ENCODE measurements around the gene LPCAT1.

Gene LPCAT1

GRCh38 chr5:1415626-1416360 lies 108.0 kb downstream of the LPCAT1 start:
- TF ChIP-seq CTCF (IDR thresholded peaks at IDR 0.05) = no peak
- no peak for TF ChIP-seq ZFX (IDR thresholded peaks at IDR 0.05; ENCODE audit: borderline replicate concordance)
- H3K27ac ChIP-seq = no peak overlapping the region

DNA sequence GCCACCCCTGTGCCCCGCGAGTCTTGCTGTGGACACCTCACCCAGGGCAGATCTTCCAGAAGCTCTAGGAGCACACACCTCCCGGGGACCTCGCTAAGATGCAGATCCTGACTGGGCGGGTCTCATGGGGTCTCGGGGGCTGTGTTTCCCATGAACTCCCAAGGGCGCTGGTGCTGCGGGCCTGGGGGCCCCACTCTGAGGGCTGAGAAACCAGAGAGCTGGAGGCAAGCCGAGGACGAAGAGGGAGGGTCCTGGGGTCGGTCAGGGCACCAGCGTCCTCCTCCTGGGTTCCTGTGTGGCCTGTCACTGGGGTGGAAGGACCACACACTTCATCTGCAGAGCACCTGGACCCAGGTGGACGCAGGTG lies 108.7 kb downstream of the LPCAT1 start:
- TF ChIP-seq CTCF (IDR thresholded peaks at IDR 0.05) (no peak), ZFX (IDR thresholded peaks at IDR 0.05; ENCODE audit: borderline replicate concordance) (no peak)
- no peak overlapping the region for H3K27ac ChIP-seq

DNA sequence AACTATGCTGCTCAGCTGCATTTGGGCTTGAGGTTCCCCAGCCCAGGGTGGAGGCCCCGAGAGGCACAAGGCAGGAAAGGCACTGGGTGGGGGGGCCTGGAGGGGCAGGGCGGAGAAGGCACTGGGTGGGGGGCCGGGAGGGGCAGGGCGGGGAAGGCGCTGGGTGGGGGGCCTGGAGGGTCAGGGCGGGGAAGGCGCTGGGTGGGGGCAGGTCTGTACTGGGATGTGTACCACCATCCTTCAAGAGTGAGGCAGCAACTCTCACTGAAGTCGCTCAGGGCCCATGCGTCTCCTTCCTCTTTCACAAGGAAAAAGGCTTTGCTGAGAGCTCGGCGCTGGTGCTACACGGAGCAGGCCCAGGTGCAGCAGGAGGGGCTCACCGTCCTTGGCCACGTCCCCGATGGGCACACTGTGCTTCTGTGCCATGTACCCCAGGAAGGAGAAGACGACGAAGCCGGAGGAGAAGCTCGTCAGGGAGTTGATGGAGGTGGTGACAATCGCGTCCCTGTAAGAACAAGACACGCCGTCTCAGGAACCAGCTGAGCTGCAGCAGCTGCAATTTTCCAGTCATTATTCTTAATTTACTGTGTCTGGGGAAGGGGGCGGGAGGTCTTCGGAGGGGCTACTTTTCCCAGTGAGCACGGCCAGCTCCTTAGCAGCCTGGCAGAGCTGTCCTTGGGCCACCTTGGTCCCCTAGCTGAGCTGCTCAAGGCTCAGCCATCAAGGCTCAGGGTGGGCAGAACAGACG lies 109.3 kb downstream of the LPCAT1 start:
- no peak for TF ChIP-seq ZFX (IDR thresholded peaks at IDR 0.05; ENCODE audit: borderline replicate concordance)
- TF ChIP-seq CTCF (IDR thresholded peaks at IDR 0.05) = no peak

GRCh38 chr5:1413611-1414241 lies 110.0 kb downstream of the LPCAT1 start:
- TF ChIP-seq CTCF (IDR thresholded peaks at IDR 0.05) (no peak), ZFX (IDR thresholded peaks at IDR 0.05; ENCODE audit: borderline replicate concordance) (no peak)
- no peak overlapping the region for H3K27ac ChIP-seq

More for the DNA sequence above, 109.3 kb downstream of the LPCAT1 start:
- H3K27ac ChIP-seq = no peak overlapping the region

- no peak overlapping the region for H3K27ac ChIP-seq
- no peak for TF ChIP-seq CTCF (IDR thresholded peaks at IDR 0.05)
- TF ChIP-seq ZFX (IDR thresholded peaks at IDR 0.05; ENCODE audit: borderline replicate concordance) = no peak
Measured at GRCh38 chr5:1413211-1413610, 110.5 kb downstream of the LPCAT1 start.

- no peak for TF ChIP-seq CTCF (IDR thresholded peaks at IDR 0.05)
- no peak for TF ChIP-seq ZFX (IDR thresholded peaks at IDR 0.05; ENCODE audit: borderline replicate concordance)
Measured at GRCh38 chr5:1412621-1413020, 111.1 kb downstream of the LPCAT1 start.

GRCh38 chr5:1412163-1412562 lies 111.6 kb downstream of the LPCAT1 start:
- H3K27ac ChIP-seq = no peak overlapping the region
- no peak for TF ChIP-seq CTCF (IDR thresholded peaks at IDR 0.05)
- TF ChIP-seq ZFX (IDR thresholded peaks at IDR 0.05; ENCODE audit: borderline replicate concordance) = no peak

More at GRCh38 chr5:1412621-1413020, 111.1 kb downstream of the LPCAT1 start:
- H3K27ac ChIP-seq = no peak overlapping the region

Measured in 22Rv1 (cell line).